ENCODE data around the gene CUL1. TPM values are rescaled to one million over a fixed set of nuclear protein-coding genes. Genes with fewer than 3 reads are reported as not detected.

The CUL1 gene
- total RNA-seq, 1 experiment from 2014 or later, result 37.8 TPM

- H3K4me1 Mint-ChIP-seq (ENCODE audit: low read depth, unreplicated experiment), result peaks cover 58% of the 10 kb centered on the region
- H3K36me3 Mint-ChIP-seq (ENCODE audit: insufficient read depth, unreplicated experiment), result peaks cover 6% of the 10 kb centered on the region
- H3K27ac Mint-ChIP-seq (ENCODE audit: unreplicated experiment), result no peak overlapping the region
- no peaks in the 10 kb centered on the region for H3K9me3 Mint-ChIP-seq (ENCODE audit: low read depth, unreplicated experiment)
- no TSS peak for BruUV-seq (replicated peaks)
- CTCF ChIA-PET, result no interaction called here
- DNase-seq, result no peak
- intact Hi-C loops (cut with micrococcal nuclease; ENCODE audit: unreplicated experiment), result loop anchor here (10.0 kb wide), 1 partner anchor 246 kb away; no protein-coding TSS in a partner anchor
- no peaks in the 10 kb centered on the region for H3K27me3 Mint-ChIP-seq (ENCODE audit: unreplicated experiment)
- no peak overlapping the region for H3K4me3 Mint-ChIP-seq (ENCODE audit: low read depth, unreplicated experiment)
- no peak for TF ChIP-seq CTCF (IDR thresholded peaks at IDR 0.05; ENCODE audit: unreplicated experiment)
Observed at GRCh38 chr7:148718431-148718830, 19.7 kb downstream of the CUL1 start.

- H3K27ac Mint-ChIP-seq (ENCODE audit: unreplicated experiment), result no peak overlapping the region
- peaks cover 58% of the 10 kb centered on the region for H3K4me1 Mint-ChIP-seq (ENCODE audit: low read depth, unreplicated experiment)
- CTCF ChIA-PET, result no interaction called here
- DNase-seq, result no peak
- no peaks in the 10 kb centered on the region for H3K9me3 Mint-ChIP-seq (ENCODE audit: low read depth, unreplicated experiment)
- H3K27me3 Mint-ChIP-seq (ENCODE audit: unreplicated experiment), result no peaks in the 10 kb centered on the region
- no TSS peak for BruUV-seq (replicated peaks)
- H3K4me3 Mint-ChIP-seq (ENCODE audit: low read depth, unreplicated experiment), result no peak overlapping the region
- TF ChIP-seq CTCF (IDR thresholded peaks at IDR 0.05; ENCODE audit: unreplicated experiment), result no peak
- intact Hi-C loops (cut with micrococcal nuclease; ENCODE audit: unreplicated experiment), result loop anchor here (10.0 kb wide), 1 partner anchor 245 kb away; no protein-coding TSS in a partner anchor
- H3K36me3 Mint-ChIP-seq (ENCODE audit: insufficient read depth, unreplicated experiment), result peaks cover 6% of the 10 kb centered on the region
Observed at GRCh38 chr7:148719753-148720152, 21.1 kb downstream of the CUL1 start.

- no peak overlapping the region for H3K27ac Mint-ChIP-seq (ENCODE audit: unreplicated experiment)
- peaks cover 58% of the 10 kb centered on the region for H3K4me1 Mint-ChIP-seq (ENCODE audit: low read depth, unreplicated experiment)
- H3K4me3 Mint-ChIP-seq (ENCODE audit: low read depth, unreplicated experiment), result no peak overlapping the region
- DNase-seq, result no peak
- no peak for TF ChIP-seq CTCF (IDR thresholded peaks at IDR 0.05; ENCODE audit: unreplicated experiment)
- H3K9me3 Mint-ChIP-seq (ENCODE audit: low read depth, unreplicated experiment), result no peaks in the 10 kb centered on the region
- BruUV-seq (replicated peaks), result no TSS peak
- no peaks in the 10 kb centered on the region for H3K27me3 Mint-ChIP-seq (ENCODE audit: unreplicated experiment)
- H3K36me3 Mint-ChIP-seq (ENCODE audit: insufficient read depth, unreplicated experiment), result peaks cover 6% of the 10 kb centered on the region
- intact Hi-C loops (cut with micrococcal nuclease; ENCODE audit: unreplicated experiment), result no loop called here
- CTCF ChIA-PET, result no interaction called here
Observed at GRCh38 chr7:148720472-148720871, 21.8 kb downstream of the CUL1 start.

GRCh38 chr7:148721390-148721789, 22.7 kb downstream of the CUL1 start:
- intact Hi-C loops (cut with micrococcal nuclease; ENCODE audit: unreplicated experiment), result no loop called here

More at GRCh38 chr7:148721390-148721789, 22.7 kb downstream of the CUL1 start:
- TF ChIP-seq CTCF (IDR thresholded peaks at IDR 0.05; ENCODE audit: unreplicated experiment), result no peak
- Mint-ChIP-seq H3K36me3 (ENCODE audit: insufficient read depth, unreplicated experiment) (peaks cover 6% of the 10 kb centered on the region), H3K27ac (ENCODE audit: unreplicated experiment) (no peak overlapping the region), H3K27me3 (ENCODE audit: unreplicated experiment) (no peaks in the 10 kb centered on the region), H3K4me1 (ENCODE audit: low read depth, unreplicated experiment) (peaks cover 54% of the 10 kb centered on the region), H3K4me3 (ENCODE audit: low read depth, unreplicated experiment) (no peak overlapping the region), H3K9me3 (ENCODE audit: low read depth, unreplicated experiment) (no peaks in the 10 kb centered on the region)
- no peak for DNase-seq
- CTCF ChIA-PET, result interaction anchor here (0.6 kb wide), 1 partner anchor 16 kb away, joined by 3 read pairs; no protein-coding TSS in a partner anchor
- no TSS peak for BruUV-seq (replicated peaks)

Data from Calu3 (cell line).